ENCODE data around the gene MAGI3.

The MAGI3 gene

GRCh38 chr1:113676524-113676923, 286.2 kb downstream of the MAGI3 start:
- TF ChIP-seq CTCF (IDR thresholded peaks at IDR 0.05; ENCODE audit: extremely low read depth, insufficient read depth, missing control alignments), result no peak
- no peak for DNase-seq (ENCODE audit: low spot score)
- in situ Hi-C loops (cut with MboI; ENCODE audit: low pct_unique_long_range_greater_than_20kb, low sequenced_read_pairs, unreplicated experiment), result no loop called here

GRCh38 chr1:113677250-113678158, 287.2 kb downstream of the MAGI3 start:
- peak; percentile 49 for TF ChIP-seq CTCF (IDR thresholded peaks at IDR 0.05; ENCODE audit: extremely low read depth, insufficient read depth, missing control alignments)
- in situ Hi-C loops (cut with MboI; ENCODE audit: low pct_unique_long_range_greater_than_20kb, low sequenced_read_pairs, unreplicated experiment), result no loop called here
- peak; percentile 52 for DNase-seq (ENCODE audit: low spot score)

- in situ Hi-C loops (cut with MboI; ENCODE audit: low pct_unique_long_range_greater_than_20kb, low sequenced_read_pairs, unreplicated experiment), result no loop called here
- DNase-seq (ENCODE audit: low spot score), result no peak
- no peak for TF ChIP-seq CTCF (IDR thresholded peaks at IDR 0.05; ENCODE audit: extremely low read depth, insufficient read depth, missing control alignments)
These were observed 287.8 kb downstream of the MAGI3 start for GRCh38 chr1:113678159-113678469.

GRCh38 chr1:113681596-113682337, 291.5 kb downstream of the MAGI3 start:
- in situ Hi-C loops (cut with MboI; ENCODE audit: low pct_unique_long_range_greater_than_20kb, low sequenced_read_pairs, unreplicated experiment), result loop anchor here (10.0 kb wide), 1 partner anchor 547 kb away; no protein-coding TSS in a partner anchor
- no peak for TF ChIP-seq CTCF (IDR thresholded peaks at IDR 0.05; ENCODE audit: extremely low read depth, insufficient read depth, missing control alignments)
- no peak for DNase-seq (ENCODE audit: low spot score)

GRCh38 chr1:113683384-113684152, 293.3 kb downstream of the MAGI3 start:
- TF ChIP-seq CTCF (IDR thresholded peaks at IDR 0.05; ENCODE audit: extremely low read depth, insufficient read depth, missing control alignments), result no peak
- in situ Hi-C loops (cut with MboI; ENCODE audit: low pct_unique_long_range_greater_than_20kb, low sequenced_read_pairs, unreplicated experiment), result loop anchor here (10.0 kb wide), 1 partner anchor 549 kb away; no protein-coding TSS in a partner anchor
- no peak for DNase-seq (ENCODE audit: low spot score)

DNA sequence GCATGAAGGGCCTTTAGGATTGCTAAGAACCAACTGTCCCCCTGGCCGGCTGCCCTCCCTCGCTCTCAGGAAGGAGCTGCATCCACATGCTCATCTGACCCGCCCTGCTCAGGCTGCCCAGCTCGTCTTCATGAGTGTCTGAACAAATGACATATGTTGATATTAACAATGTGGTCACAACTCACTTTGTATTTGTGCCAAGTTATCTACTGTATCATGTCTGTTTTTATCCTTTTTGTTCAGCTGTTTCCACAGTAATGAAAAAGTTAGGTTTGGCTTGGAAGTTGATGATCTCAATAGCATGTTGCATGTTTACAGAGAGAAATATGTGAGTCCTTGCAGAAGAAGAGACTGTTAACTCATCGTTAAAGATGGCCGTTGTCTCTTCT, 293.8 kb downstream of the MAGI3 start:
- DNase-seq (ENCODE audit: low spot score), result no peak
- in situ Hi-C loops (cut with MboI; ENCODE audit: low pct_unique_long_range_greater_than_20kb, low sequenced_read_pairs, unreplicated experiment), result loop anchor here (10.0 kb wide), 1 partner anchor 549 kb away; no protein-coding TSS in a partner anchor
- TF ChIP-seq CTCF (IDR thresholded peaks at IDR 0.05; ENCODE audit: extremely low read depth, insufficient read depth, missing control alignments), result no peak

All from GM13977 (cell line).